Measurements from ENCODE around the gene LRRC39. TPM values are rescaled to one million over a fixed set of nuclear protein-coding genes. Genes with fewer than 3 reads are reported as not detected.

Gene LRRC39
- total RNA-seq, 2 donors from 2014 or later, result 0.37 TPM; not detected in 1

GRCh38 chr1:100130552-100131077, 47.4 kb downstream of the LRRC39 start:
- H3K9ac ChIP-seq (ENCODE audit: low read depth in 2 of 2, low read length in 2 of 2), result no peak overlapping the region
- H3K27ac ChIP-seq, result no peak overlapping the region
- H3K4me1 ChIP-seq, result peaks cover 11% of the 10 kb centered on the region
- no peaks in the 10 kb centered on the region for H3K27me3 ChIP-seq
- no peak overlapping the region for H3K4me3 ChIP-seq
- no peaks in the 10 kb centered on the region for H3K36me3 ChIP-seq
- H3K9me3 ChIP-seq, result no peaks in the 10 kb centered on the region
- intact Hi-C loops (cut with DNase I), result loop anchor here (10.0 kb wide), 3 partner anchors 134 to 334 kb away; partner anchors contain the start of genes CDC14A and RTCA
- TF ChIP-seq CTCF (IDR thresholded peaks at IDR 0.05), result no peak
- no peak for DNase-seq

- Histone ChIP-seq H3K27me3 (no peaks in the 10 kb centered on the region), H3K4me3 (no peak overlapping the region), H3K4me1 (peaks cover 5% of the 10 kb centered on the region), H3K9me3 (no peaks in the 10 kb centered on the region), H3K9ac (ENCODE audit: low read depth in 2 of 2, low read length in 2 of 2) (no peak overlapping the region), H3K36me3 (no peaks in the 10 kb centered on the region), H3K27ac (no peak overlapping the region)
- no peak for DNase-seq
- intact Hi-C loops (cut with DNase I), result no loop called here
- no peak for TF ChIP-seq CTCF (IDR thresholded peaks at IDR 0.05)
Observed at GRCh38 chr1:100127226-100127625, 50.8 kb downstream of the LRRC39 start.

- intact Hi-C loops (cut with DNase I), result no loop called here
- Histone ChIP-seq H3K27me3 (no peaks in the 10 kb centered on the region), H3K4me1 (no peaks in the 10 kb centered on the region), H3K36me3 (no peaks in the 10 kb centered on the region), H3K9me3 (no peaks in the 10 kb centered on the region), H3K9ac (ENCODE audit: low read depth in 2 of 2, low read length in 2 of 2) (no peak overlapping the region), H3K27ac (no peak overlapping the region), H3K4me3 (no peak overlapping the region)
- TF ChIP-seq CTCF (IDR thresholded peaks at IDR 0.05), result no peak
- DNase-seq, result no peak
Observed at GRCh38 chr1:100122177-100122576, 55.9 kb downstream of the LRRC39 start.

- Histone ChIP-seq H3K9me3 (no peaks in the 10 kb centered on the region), H3K36me3 (no peaks in the 10 kb centered on the region), H3K4me1 (no peaks in the 10 kb centered on the region), H3K27me3 (no peaks in the 10 kb centered on the region), H3K4me3 (no peak overlapping the region), H3K27ac (no peak overlapping the region), H3K9ac (ENCODE audit: low read depth in 2 of 2, low read length in 2 of 2) (no peak overlapping the region)
- TF ChIP-seq CTCF (IDR thresholded peaks at IDR 0.05), result no peak
- no peak for DNase-seq
- intact Hi-C loops (cut with DNase I), result no loop called here
Observed at GRCh38 chr1:100115524-100115923, 62.5 kb downstream of the LRRC39 start.

- Histone ChIP-seq H3K9me3 (no peaks in the 10 kb centered on the region), H3K36me3 (no peaks in the 10 kb centered on the region)
- TF ChIP-seq CTCF (IDR thresholded peaks at IDR 0.05), result no peak
Observed at GRCh38 chr1:100109554-100110066, 68.4 kb downstream of the LRRC39 start.

More at GRCh38 chr1:100109554-100110066, 68.4 kb downstream of the LRRC39 start:
- DNase-seq, result no peak
- Histone ChIP-seq H3K4me1 (no peaks in the 10 kb centered on the region), H3K27me3 (no peaks in the 10 kb centered on the region), H3K9ac (ENCODE audit: low read depth in 2 of 2, low read length in 2 of 2) (no peak overlapping the region), H3K27ac (no peak overlapping the region), H3K4me3 (no peak overlapping the region)
- intact Hi-C loops (cut with DNase I), result no loop called here

Measured in colonic mucosa (tissue), 4 donors.